WTC11 (cell line): ENCODE measurements around the gene MORN5. TPM values are rescaled to one million over a fixed set of nuclear protein-coding genes. Genes with fewer than 3 reads are reported as not detected.
A peak's percentile ranks its signal among the peaks of the same experiment; 100 is the strongest.

Experiments used
- ATAC-seq: fragments of 200-7000 bp; cut with Tn5 transposase; 2 replicates; pipeline ENCODE4 v1.10.0; 2021; ENCODE audit warnings: mild to moderate bottlenecking, moderate library complexity
- CTCF ChIA-PET: fragments of 300-600 bp; sonication (Branson Sonifier 250); formaldehyde crosslinking; loops from one replicate; lab custom pipeline; 2021; ENCODE audit warnings: antibody characterized with exemption; lab: Charles Lee
- POLR2A ChIA-PET: fragments of 350-600 bp; sonication (Branson Sonifier 250); formaldehyde crosslinking; loops from one replicate; lab custom pipeline; 2021; ENCODE audit warnings: antibody characterized with exemption; lab: Charles Lee
- DNase-seq: peaks from one replicate; pipeline ENCODE4 v3.0.0; 2021; ENCODE audit warnings: low spot score
- H3K27ac Mint-ChIP-seq: 2 replicates; pipeline ENCODE4 v1.8.0; 2021; ENCODE audit warnings: mixed read lengths
- H3K27me3 Mint-ChIP-seq: 2 replicates; pipeline ENCODE4 v1.8.0; 2021; ENCODE audit warnings: low read depth, mild to moderate bottlenecking, moderate library complexity, mixed read lengths
- H3K36me3 Mint-ChIP-seq: 2 replicates; pipeline ENCODE4 v1.8.0; 2021; ENCODE audit warnings: mixed read lengths
- H3K4me1 Mint-ChIP-seq: 2 replicates; pipeline ENCODE4 v1.8.0; 2022; ENCODE audit warnings: mixed read lengths
- H3K4me3 Mint-ChIP-seq: 2 replicates; pipeline ENCODE4 v1.8.0; 2021; ENCODE audit warnings: mild to moderate bottlenecking, moderate library complexity, mixed read lengths
- H3K9me3 Mint-ChIP-seq: 2 replicates; pipeline ENCODE4 v1.8.0; 2021; ENCODE audit warnings: mixed read lengths
- CTCF ChIP-seq: fragments of 200-600 bp; IDR thresholded peaks from 2 replicates; pipeline ENCODE4 v1.8.0; 2022; ENCODE audit warnings: antibody characterized with exemption
- E2F1 ChIP-seq: sonication (generic); formaldehyde crosslinking; IDR thresholded peaks from 2 replicates; pipeline ENCODE4 v1.8.0; 2022; ENCODE audit warnings: mild to moderate bottlenecking, missing genetic modification reagents
- ERG ChIP-seq: fragments of 250-450 bp; sonication (Bioruptor Pico); IDR thresholded peaks from 2 replicates; pipeline ENCODE4 v1.8.0; 2021; ENCODE audit warnings: mild to moderate bottlenecking
- ETV6 ChIP-seq: sonication (generic); formaldehyde crosslinking; IDR thresholded peaks from 2 replicates; pipeline ENCODE4 v1.8.1; 2022; ENCODE audit warnings: mild to moderate bottlenecking, missing genetic modification reagents
- FOXP4 ChIP-seq: sonication (generic); formaldehyde crosslinking; IDR thresholded peaks from 2 replicates; pipeline ENCODE4 v1.8.0; 2022; ENCODE audit warnings: mild to moderate bottlenecking, missing genetic modification reagents
- GABPB1 ChIP-seq: sonication (generic); formaldehyde crosslinking; IDR thresholded peaks from 2 replicates; pipeline ENCODE4 v1.8.1; 2023; ENCODE audit warnings: mild to moderate bottlenecking, missing genetic modification reagents
- GTF2I ChIP-seq: fragments of 250-450 bp; sonication (Bioruptor Pico); conservative IDR thresholded peaks from 2 replicates; pipeline ENCODE4 v1.4.0; 2021; ENCODE audit warnings: mild to moderate bottlenecking
- KAT7 ChIP-seq: sonication (generic); formaldehyde crosslinking; IDR thresholded peaks from 2 replicates; pipeline ENCODE4 v1.8.1; 2023; ENCODE audit warnings: missing genetic modification reagents, mild to moderate bottlenecking, borderline replicate concordance
- NFATC4 ChIP-seq: fragments of 250-450 bp; sonication (Bioruptor Pico); IDR thresholded peaks from 2 replicates; pipeline ENCODE4 v1.9.0; 2021; ENCODE audit warnings: mild to moderate bottlenecking
- NR2C2 ChIP-seq: sonication (generic); formaldehyde crosslinking; IDR thresholded peaks from 2 replicates; pipeline ENCODE4 v1.8.0; 2022; ENCODE audit warnings: mild to moderate bottlenecking, missing genetic modification reagents
- PRDM15 ChIP-seq: sonication (generic); formaldehyde crosslinking; IDR thresholded peaks from 2 replicates; pipeline ENCODE4 v1.8.0; 2022; ENCODE audit warnings: missing genetic modification reagents
- PREB ChIP-seq: sonication (generic); formaldehyde crosslinking; IDR thresholded peaks from 2 replicates; pipeline ENCODE4 v1.8.1; 2022; ENCODE audit warnings: mild to moderate bottlenecking, missing genetic modification reagents, moderate library complexity, borderline replicate concordance
- PRRX2 ChIP-seq: fragments of 250-450 bp; sonication (Bioruptor Pico); IDR thresholded peaks from 2 replicates; pipeline ENCODE4 v1.8.0; 2021; ENCODE audit warnings: mild to moderate bottlenecking
- TEAD1 ChIP-seq: sonication (generic); formaldehyde crosslinking; IDR thresholded peaks from 2 replicates; pipeline ENCODE4 v1.8.0; 2022; ENCODE audit warnings: mild to moderate bottlenecking, missing genetic modification reagents
- USF1 ChIP-seq: sonication (generic); formaldehyde crosslinking; IDR thresholded peaks from 2 replicates; pipeline ENCODE4 v1.8.0; 2022; ENCODE audit warnings: mild to moderate bottlenecking, missing genetic modification reagents
- USF2 ChIP-seq: sonication (generic); formaldehyde crosslinking; IDR thresholded peaks from 2 replicates; pipeline ENCODE4 v1.8.1; 2023; ENCODE audit warnings: mild to moderate bottlenecking, missing genetic modification reagents, moderate library complexity
- ZBTB21 ChIP-seq: sonication (generic); formaldehyde crosslinking; IDR thresholded peaks from 2 replicates; pipeline ENCODE4 v1.8.1; 2023; ENCODE audit warnings: mild to moderate bottlenecking, missing genetic modification reagents, borderline replicate concordance
- ZNF121 ChIP-seq: sonication (generic); formaldehyde crosslinking; IDR thresholded peaks from 2 replicates; pipeline ENCODE4 v1.8.0; 2023; ENCODE audit warnings: missing genetic modification reagents
- ZNF396 ChIP-seq: fragments of 250-450 bp; sonication (Bioruptor Pico); IDR thresholded peaks from 2 replicates; pipeline ENCODE4 v1.8.0; 2021; ENCODE audit warnings: mild to moderate bottlenecking, moderate library complexity, borderline replicate concordance
- ZNF416 ChIP-seq: fragments of 250-450 bp; sonication (Bioruptor Pico); IDR thresholded peaks from 2 replicates; pipeline ENCODE4 v1.9.0; 2021; ENCODE audit warnings: mild to moderate bottlenecking, inconsistent platforms
- total RNA-seq: library from RNA; stranded (reverse); gene quantifications from 3 replicates; pipeline ENCODE4 v1.2.3, GENCODE V29; 2021

MORN5 gene
- total RNA-seq, 1 experiment from 2014 or later = not detected

- TF ChIP-seq PREB (CRISPR knock-in tag) (no peak), E2F1 (CRISPR knock-in tag) (no peak), ZBTB21 (no peak), PRDM15 (CRISPR knock-in tag) (no peak), ERG (no peak), USF2 (CRISPR knock-in tag) (no peak), ZNF396 (CRISPR knock-in tag) (no peak), ETV6 (CRISPR knock-in tag) (no peak), NFATC4 (CRISPR knock-in tag) (no peak), ZNF416 (no peak), TEAD1 (CRISPR knock-in tag) (no peak), GTF2I (no peak), PRRX2 (CRISPR knock-in tag) (no peak), NR2C2 (CRISPR knock-in tag) (no peak), USF1 (CRISPR knock-in tag) (no peak), KAT7 (CRISPR knock-in tag) (no peak), ZNF121 (no peak), GABPB1 (no peak)
- Mint-ChIP-seq H3K36me3 (peaks cover 14% of the 10 kb centered on the region), H3K9me3 (no peaks in the 10 kb centered on the region), H3K27me3 (peaks cover 2% of the 10 kb centered on the region; the same call in 1 of the 2 replicates), H3K27ac (peak overlapping the region; percentile 40; the same call in 1 of the 2 replicates), H3K4me1 (peaks cover 20% of the 10 kb centered on the region), H3K4me3 (no peak overlapping the region)
- ATAC-seq (no peak), DNase-seq (no peak)
- CTCF ChIA-PET = interaction anchor here (0.8 to 1.4 kb wide), 3 partner anchors 11 to 195 kb away, joined by 3 to 7 read pairs (median 4); no protein-coding TSS in a partner anchor
- POLR2A ChIA-PET = no interaction called here
Measured at GRCh38 chr9:122155796-122156195, 3.9 kb upstream of the MORN5 start.

GRCh38 chr9:122158202-122158601, 1.5 kb upstream of the MORN5 start:
- ATAC-seq = peak; percentile 57
- ChIA-PET CTCF (interaction anchor here (0.6 to 2.9 kb wide), 14 partner anchors 14 to 670 kb away, joined by 3 to 24 read pairs (median 4); partner anchors contain the start of gene PDCL), POLR2A (no interaction called here)
- Mint-ChIP-seq H3K27me3 (peaks cover 21% of the 10 kb centered on the region), H3K4me3 (peak overlapping the region; percentile 2), H3K27ac (no peak overlapping the region), H3K36me3 (peaks cover 10% of the 10 kb centered on the region), H3K4me1 (peaks cover 20% of the 10 kb centered on the region), H3K9me3 (peaks cover 14% of the 10 kb centered on the region)
- TF ChIP-seq CTCF (0 out of 2 replicates have a peak, but pooled peaks have one; percentile 35), FOXP4 (CRISPR knock-in tag) (no peak)
- peak; percentile 53 for DNase-seq
